K562 (cell line): Measurements from ENCODE around the gene CTTNBP2. TPM values are rescaled to one million over a fixed set of nuclear protein-coding genes. Genes with fewer than 3 reads are reported as not detected.

Source experiments
- ATAC-seq: fragments of 200-7000 bp; cut with Tn5 transposase; 3 replicates; pipeline ENCODE4 v1.9.1; 2020; ENCODE audit warnings: moderate library complexity
- BruUV-seq: library from RNA; stranded (reverse); fragments of 400-500 nt; replicated peaks from 2 replicates; lab custom pipeline; 2021; lab: Mats Ljungman, UMichigan
- CTCF ChIA-PET: fragments of 300-600 bp; formaldehyde crosslinking; extraction: SDS; loops from one replicate; lab custom pipeline; 2021; ENCODE audit warnings: low intra/inter-chr PET ratio; lab: Yijun Ruan, JAX
- POLR2A ChIA-PET: fragments of 300-600, 350-650 bp; sonication (Branson Sonifier 250); formaldehyde crosslinking; extraction: SDS; loops from one replicate; lab custom pipeline; 2021; ENCODE audit warnings: antibody characterized with exemption, inconsistent platforms; lab: Yijun Ruan, JAX
- DNase-seq, 4 experiments: peaks; one replicate each; pipeline versions ENCODE4 v3.0.0 to v3.0.0-alpha.2; 2011 to 2018; ENCODE audit warnings: low spot score in 3 of 4, mixed read lengths in 3 of 4; ENCODE audit errors: extremely low read depth in 1 of 4
- FAIRE-seq: peaks from 2 replicates; lab custom pipeline; 2011; peaks lifted over from hg19 to GRCh38; lab: Jason Lieb, UNC
- H2AFZ ChIP-seq: 2 replicates; pipeline ENCODE4 v1.6.0; 2011; ENCODE audit warnings: low read depth, low read length, control low read depth, inconsistent platforms
- H3K27ac ChIP-seq: fragments of 200-600 bp; 3 replicates; pipeline ENCODE4 v1.8.0; 2011; ENCODE audit warnings: low read depth, mild to moderate bottlenecking, control low read depth, inconsistent platforms, low read length, moderate library complexity, mixed read lengths; ENCODE audit errors: extremely low read depth
- H3K27me3 ChIP-seq, 2 experiments: fragments of 300-600 bp in 1 of 2; 2 replicates in 1 of 2; 3 replicates in 1 of 2; pipeline versions ENCODE4 v1.6.0 to v1.8.0; 2011; ENCODE audit warnings: inconsistent platforms in 2 of 2, low read length in 2 of 2, mild to moderate bottlenecking in 1 of 2, mixed read lengths in 1 of 2, moderate library complexity in 1 of 2; ENCODE audit not compliant: control insufficient read depth in 2 of 2, insufficient read depth in 2 of 2
- H3K36me3 ChIP-seq: fragments of 300-600 bp; 3 replicates; pipeline ENCODE4 v1.8.0; 2011; ENCODE audit warnings: mild to moderate bottlenecking, low read length, inconsistent platforms; ENCODE audit not compliant: control insufficient read depth, insufficient read depth
- H3K4me1 ChIP-seq, 2 experiments: fragments of 200-600 bp in 1 of 2; replicated peaks in 1 of 2; 2 replicates in 1 of 2; 3 replicates in 1 of 2; pipeline versions ENCODE4 v1.5.1 to v1.8.0; 2011; ENCODE audit warnings: inconsistent platforms in 2 of 2, low read length in 2 of 2, mild to moderate bottlenecking in 1 of 2, mixed read lengths in 1 of 2, moderate library complexity in 1 of 2; ENCODE audit not compliant: control insufficient read depth in 2 of 2, insufficient read depth in 2 of 2
- H3K4me2 ChIP-seq: 2 replicates; pipeline ENCODE4 v1.6.1; 2011; ENCODE audit warnings: low read length, control low read depth, inconsistent platforms, mixed read lengths; ENCODE audit not compliant: insufficient read depth
- H3K4me3 ChIP-seq: fragments of 200-600 bp; sonication (generic), shearing (Covaris generic); 2 replicates; pipeline ENCODE4 v1.5.1; 2016; ENCODE audit warnings: control low read depth, inconsistent platforms
- H3K79me2 ChIP-seq: fragments of 200-600 bp; 3 replicates; pipeline ENCODE4 v1.8.0; 2011; ENCODE audit warnings: low read length, inconsistent platforms; ENCODE audit not compliant: control insufficient read depth, insufficient read depth
- H3K9ac ChIP-seq, 2 experiments: 2 replicates each; pipeline versions ENCODE4 v1.6.0 to v1.6.1; 2011; ENCODE audit warnings: low read depth in 2 of 2, low read length in 2 of 2, control low read depth in 1 of 2, inconsistent platforms in 1 of 2, mild to moderate bottlenecking in 1 of 2, mixed read lengths in 1 of 2; ENCODE audit not compliant: insufficient read depth in 1 of 2
- H3K9me1 ChIP-seq: one replicate; pipeline ENCODE4 v1.6.0; 2011; ENCODE audit warnings: inconsistent platforms, mild to moderate bottlenecking, low read length, moderate library complexity; ENCODE audit not compliant: control insufficient read depth, insufficient read depth
- H3K9me3 ChIP-seq: replicated peaks from 2 replicates; pipeline ENCODE4 v1.5.1; 2011; ENCODE audit warnings: low read depth, low read length, inconsistent platforms; ENCODE audit not compliant: control insufficient read depth, insufficient read depth
- H4K20me1 ChIP-seq: replicated peaks from 2 replicates; pipeline ENCODE4 v1.6.1; 2011; ENCODE audit warnings: low read length, inconsistent platforms, mixed read lengths; ENCODE audit not compliant: control insufficient read depth, insufficient read depth
- CHD7 ChIP-seq: fragments of 200-600 bp; sonication (generic); IDR thresholded peaks from one replicate; pipeline ENCODE4 v1.6.1; 2012; ENCODE audit warnings: mild to moderate bottlenecking, low read depth, low read length, inconsistent platforms
- DIDO1 ChIP-seq: fragments of 450-650 bp; IDR thresholded peaks from 2 replicates; pipeline ENCODE4 v1.6.1; 2016; ENCODE audit warnings: low read depth, missing biosample characterization, missing genetic modification characterization
- ERF ChIP-seq: fragments of 450-650 bp; formaldehyde crosslinking; IDR thresholded peaks from 2 replicates; pipeline ENCODE4 v1.4.0; 2020; ENCODE audit warnings: mild to moderate bottlenecking, mixed read lengths
- ZNF699 ChIP-seq: fragments of 250-450 bp; sonication (Bioruptor Pico); IDR thresholded peaks from 2 replicates; pipeline ENCODE4 v1.8.0; 2021; ENCODE audit warnings: mild to moderate bottlenecking, moderate library complexity; ENCODE audit not compliant: insufficient replicate concordance
- WGBS: fragments of 100-300 bp; shearing (Covaris generic); methylation state at CpG from one replicate; pipeline ENCODE4 v1.1.6; 2016; ENCODE audit warnings: low coverage, mixed read lengths; ENCODE audit not compliant: insufficient coverage; ENCODE audit errors: missing lambda C conversion rate; 5-methylcytosine and 5-hydroxymethylcytosine counted together
- in situ Hi-C: fragments of 300-500 bp; cut with MboI; formaldehyde crosslinking; loops from 4 replicates; pipeline ENCODE4 v1.15.0; 2018; ENCODE audit warnings: inconsistent platforms, mixed read lengths
- intact Hi-C: fragments of 100-400 bp; cut with micrococcal nuclease; formaldehyde crosslinking; loops from 2 replicates; pipeline ENCODE4 v1.14.2; 2022
- polyA plus RNA-seq, 8 experiments: library from polyadenylated mRNA; depleted of rRNA in 4 of 8; stranded (reverse) in 5 of 8; unstranded in 3 of 8; fragments of >200 nt; fragmentation: Nextera tagmentation in 2 of 8; fragmentation: Illumina TruSeq in 1 of 8; extraction: Ambion mirVana in 2 of 8; extraction: Trizol in 1 of 8; gene quantifications; 2 replicates each; pipeline versions ENCODE4 v1.2.1 to v1.2.3, GENCODE V29; 2011 to 2014; ENCODE audit warnings: inconsistent platforms in 1 of 8, missing spikeins in 1 of 8
- total RNA-seq, 7 experiments: library from RNA; depleted of rRNA in 6 of 7; stranded (reverse); fragments of >200 nt in 6 of 7; fragmentation: Illumina TruSeq in 2 of 7; extraction: Trizol in 2 of 7; gene quantifications; 2 replicates each; pipeline versions ENCODE4 v1.2.1 to v1.2.3, GENCODE V29; 2011 to 2021; ENCODE audit warnings: low replicate concordance in 1 of 7

The CTTNBP2 gene
- total and polyA plus RNA-seq, 9 of the 15 experiments (the other 6 are each of a cell fraction or from before 2014, with no cell fraction given), result 0.05 TPM; not detected in 8

DNA sequence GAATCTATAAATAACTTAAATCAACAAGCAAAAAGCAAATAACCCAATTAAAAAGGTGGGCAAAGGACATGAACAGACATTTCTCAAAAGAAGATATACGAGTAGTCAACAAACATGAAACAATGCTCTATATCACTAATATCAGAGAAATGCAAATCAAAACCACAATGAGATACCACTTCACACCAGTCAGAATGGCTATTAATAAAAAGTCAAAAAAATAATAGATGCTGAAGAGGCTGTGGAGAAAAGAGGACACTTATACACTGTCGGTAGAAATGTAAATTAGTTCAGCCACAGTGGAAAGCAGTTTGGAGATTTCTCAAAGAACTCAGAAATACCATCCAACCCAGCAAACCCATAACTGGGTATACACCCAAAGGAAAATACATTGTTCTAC lies 70.6 kb downstream of the CTTNBP2 start:
- ChIA-PET POLR2A (no interaction called here), CTCF (no interaction called here)
- no peak for ATAC-seq
- Histone ChIP-seq H3K36me3 (no peaks in the 10 kb centered on the region), H3K9ac (no peak overlapping the region), H3K4me1 (no peaks in the 10 kb centered on the region), H4K20me1 (no peaks in the 10 kb centered on the region), H3K27ac (no peak overlapping the region), H3K4me3 (no peak overlapping the region), H3K9me3 (no peaks in the 10 kb centered on the region), H3K9me1 (no peaks in the 10 kb centered on the region), H2AFZ (no peak overlapping the region), H3K27me3 (no peaks in the 10 kb centered on the region), H3K4me2 (no peak overlapping the region), H3K79me2 (no peaks in the 10 kb centered on the region)
- BruUV-seq, result no TSS peak
- no peak for DNase-seq
- FAIRE-seq, result no peak
- intact Hi-C loops (no loop called here), in situ Hi-C loops (no loop called here)
- WGBS, result 31% methylated on average over 2 of the region's 2 CpGs
- TF ChIP-seq CHD7, result no peak
- no peak for TF ChIP-seq DIDO1 (tag)
- TF ChIP-seq ERF (CRISPR knock-in tag), result no peak
- TF ChIP-seq ZNF699, result no peak
